Measurements from ENCODE around the gene TGFB2.

Gene TGFB2

DNA sequence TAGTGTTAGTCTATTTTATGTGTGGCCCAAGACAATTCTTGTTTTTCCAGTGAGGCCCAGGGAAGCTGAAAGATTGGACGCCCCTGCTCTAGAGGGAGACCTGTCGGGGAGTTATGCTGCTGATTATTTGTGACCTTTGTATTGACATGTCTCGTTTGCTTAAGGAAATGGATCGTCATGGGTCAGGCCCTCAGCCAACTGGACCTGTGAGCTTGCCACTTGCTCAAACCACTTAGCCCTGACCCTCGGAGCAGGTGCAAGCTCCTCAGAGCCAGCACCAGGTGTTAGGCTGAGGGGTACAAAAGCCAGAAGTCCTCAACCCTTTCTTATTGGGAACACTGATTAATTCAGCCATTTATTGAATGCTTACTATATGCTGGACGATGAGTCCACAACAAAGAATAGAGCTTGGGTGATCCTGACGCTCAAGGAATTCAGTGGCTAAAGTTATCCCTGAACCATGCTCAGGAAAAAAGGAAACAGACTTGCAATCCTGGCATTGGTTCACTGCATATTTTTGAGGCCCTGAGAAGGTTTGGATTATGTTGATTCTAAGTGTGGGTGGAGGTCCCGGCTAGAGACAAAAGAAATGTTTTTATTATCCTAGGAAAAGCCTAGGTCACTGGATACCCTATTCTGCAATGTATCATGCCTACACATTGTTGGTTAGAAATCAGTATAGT lies 19.0 kb downstream of the TGFB2 start:
- no peak for DNase-seq

DNA sequence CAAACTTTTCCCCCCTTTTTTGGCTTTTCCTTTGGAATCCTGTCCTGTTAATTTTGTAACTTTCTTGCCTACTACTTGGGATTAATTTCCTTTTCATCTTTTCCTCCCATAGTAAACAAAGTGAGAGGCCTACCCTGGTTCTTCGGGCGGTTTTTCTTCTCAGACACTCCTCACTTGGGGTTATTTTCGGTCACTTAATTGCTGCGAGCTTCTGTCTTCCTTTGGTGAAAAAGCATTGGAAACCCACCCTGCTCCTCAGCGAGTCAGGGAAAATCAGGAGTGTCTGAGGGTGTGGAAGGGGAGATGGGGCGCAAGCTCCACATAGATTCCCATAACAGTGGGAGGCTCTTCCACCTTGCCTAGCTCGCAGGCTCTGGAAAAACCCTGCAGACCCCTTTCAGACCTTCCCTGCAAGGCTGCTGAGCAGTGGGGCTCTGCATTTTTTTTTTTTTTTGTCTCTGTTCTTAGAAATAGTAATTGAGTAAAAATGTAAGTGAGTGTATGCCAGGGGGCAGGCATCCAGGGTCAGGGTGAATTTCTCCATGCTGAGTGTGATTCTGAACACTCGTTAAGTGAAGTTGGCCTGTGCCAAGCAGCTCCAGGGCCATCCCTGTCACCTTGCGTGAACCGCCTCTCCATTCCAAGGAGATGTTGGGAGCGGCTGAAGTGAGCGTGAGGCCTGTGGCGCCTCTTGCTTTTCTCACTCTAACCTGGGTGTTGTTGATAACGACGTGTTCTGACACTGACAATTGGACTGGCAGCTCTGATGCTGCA lies 20.3 kb downstream of the TGFB2 start:
- no peak for DNase-seq

- DNase-seq: no peak
These were observed 21.4 kb downstream of the TGFB2 start for GRCh38 chr1:218366322-218367052.

- no peak for DNase-seq
These were observed 22.0 kb downstream of the TGFB2 start for GRCh38 chr1:218367118-218367517.

- no peak for DNase-seq
These were observed 23.6 kb downstream of the TGFB2 start for GRCh38 chr1:218368686-218369085.

DNA sequence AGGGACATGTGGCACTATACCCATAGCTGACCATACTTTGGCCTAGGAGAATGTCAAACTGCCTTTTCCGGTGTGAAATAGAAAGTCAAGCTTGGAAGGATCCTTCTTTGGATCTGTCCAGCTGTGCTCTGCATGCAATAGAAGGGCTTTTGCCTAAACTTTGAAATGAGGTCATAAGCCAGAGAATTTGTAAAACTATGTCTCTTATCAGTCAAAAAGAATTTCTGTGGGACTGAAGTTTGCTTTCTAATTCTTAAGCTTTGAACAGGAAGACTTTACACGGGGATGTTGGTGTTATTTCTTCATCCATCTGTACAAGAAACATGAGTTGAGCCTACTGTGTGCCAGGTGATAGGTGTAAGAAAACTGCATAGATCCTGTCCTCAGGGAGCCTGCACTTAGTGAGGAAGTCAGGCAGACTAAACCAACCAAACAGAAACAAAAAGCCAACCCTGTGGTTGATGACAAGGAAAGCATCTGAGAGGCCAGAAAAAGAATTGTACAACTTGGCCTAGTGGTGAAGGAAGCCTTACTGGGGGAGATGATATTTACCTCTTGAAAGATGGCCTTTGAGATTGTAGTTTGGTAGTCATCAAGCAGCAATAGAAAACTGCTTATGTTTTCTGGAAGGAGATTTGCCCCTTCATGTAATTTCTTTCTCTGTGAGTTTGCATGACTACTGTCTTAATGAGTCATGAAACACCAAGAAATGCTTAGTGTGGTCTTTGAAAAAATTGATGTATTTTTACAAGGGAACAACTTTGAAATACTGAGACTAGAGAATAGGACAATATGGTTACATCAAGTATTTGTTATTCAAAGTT lies 24.8 kb downstream of the TGFB2 start:
- no peak for DNase-seq

GRCh38 chr1:218371927-218372672 lies 27.0 kb downstream of the TGFB2 start:
- DNase-seq: no peak

DNA sequence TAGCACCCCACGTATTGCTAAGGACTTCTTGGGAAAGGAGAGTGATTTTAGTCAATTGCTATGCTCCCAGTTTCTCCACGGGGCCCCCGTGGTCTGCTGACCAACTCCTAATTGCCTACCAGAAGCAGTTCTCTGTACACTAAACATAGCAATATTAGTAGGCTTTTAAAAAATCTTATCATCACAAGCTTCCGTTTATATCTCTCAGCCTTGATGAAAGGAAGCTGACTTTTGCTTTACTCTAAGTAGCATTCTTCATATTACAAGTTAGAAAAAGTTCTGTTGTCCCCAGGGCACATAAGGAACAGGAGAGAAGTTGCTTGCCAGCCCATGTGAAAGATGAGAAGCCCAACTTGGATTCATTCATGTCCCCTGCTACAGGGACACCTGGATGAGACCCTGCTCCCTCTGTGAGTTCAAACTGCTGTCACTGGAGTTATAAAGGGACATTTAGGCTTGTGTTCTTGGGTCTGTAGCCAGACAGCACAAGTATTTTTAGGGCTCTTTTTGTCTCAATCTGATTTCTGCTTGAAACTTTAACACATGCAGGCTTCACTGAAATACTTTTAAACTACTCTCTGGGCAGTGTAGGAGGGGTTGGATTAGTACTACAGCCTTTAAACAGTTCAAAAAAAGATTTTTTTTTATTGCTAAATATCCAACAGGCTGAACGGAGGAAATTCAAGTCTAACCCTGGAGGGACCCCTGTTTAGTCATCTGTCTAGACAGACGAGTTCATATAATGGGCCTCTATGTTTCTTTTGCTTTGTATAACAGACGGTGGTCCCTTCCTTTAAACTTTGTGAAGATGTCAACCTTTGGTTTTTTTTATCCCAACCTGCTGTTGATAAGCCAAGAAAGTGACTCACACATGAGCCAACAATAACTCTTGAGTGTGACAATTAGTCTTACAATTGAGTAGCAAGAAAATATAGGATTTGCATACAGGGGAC lies 29.5 kb downstream of the TGFB2 start:
- no peak for DNase-seq

- no peak for DNase-seq
These were observed 31.6 kb downstream of the TGFB2 start for GRCh38 chr1:218376722-218377121.

DNA sequence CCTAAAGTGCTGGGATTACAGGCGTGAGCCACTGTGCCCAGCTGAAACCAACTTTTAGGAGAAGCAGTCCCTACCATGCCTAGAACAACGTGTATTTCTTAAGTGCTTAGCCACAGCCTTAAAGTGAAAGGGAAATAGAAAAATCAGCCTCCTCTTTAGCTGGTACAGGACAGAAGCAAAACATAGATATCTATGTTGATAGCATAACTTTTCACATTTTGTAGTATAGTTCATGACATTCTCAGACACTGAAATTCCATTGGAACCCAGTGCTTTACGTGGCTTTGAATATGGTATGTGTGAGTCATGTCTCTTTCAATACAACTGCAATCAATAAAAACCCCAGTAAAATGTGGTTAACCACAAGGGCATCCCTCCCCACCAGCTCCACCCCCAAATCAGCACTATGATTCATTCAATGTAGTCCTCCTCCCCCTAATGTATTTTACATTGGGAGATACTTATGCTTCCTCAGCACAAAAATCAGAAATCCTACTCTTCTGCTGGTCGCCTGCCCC lies 32.1 kb downstream of the TGFB2 start:
- DNase-seq: peak; percentile 75

- DNase-seq: no peak
These were observed 35.2 kb downstream of the TGFB2 start for GRCh38 chr1:218380125-218380977.

- DNase-seq: no peak
These were observed 37.1 kb downstream of the TGFB2 start for GRCh38 chr1:218382261-218382660.

DNA sequence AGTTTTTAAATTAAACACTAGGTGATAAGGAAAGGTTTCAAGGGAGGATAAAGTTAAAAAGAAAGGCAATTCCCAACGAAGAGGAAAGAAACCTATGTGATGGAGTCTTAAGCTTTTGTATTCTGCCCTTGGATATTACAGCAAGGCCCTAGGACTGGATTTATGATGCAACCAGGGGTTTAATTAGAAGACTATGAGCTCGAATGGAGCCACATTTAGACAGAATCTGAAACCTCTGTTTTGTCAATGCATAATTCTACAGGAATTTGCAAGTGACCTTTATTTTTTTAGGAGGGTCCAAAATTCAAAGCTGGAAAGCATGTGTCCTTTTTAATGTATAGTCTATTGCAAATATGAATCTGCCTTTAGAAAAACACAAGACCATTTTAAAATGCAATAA lies 37.9 kb downstream of the TGFB2 start:
- DNase-seq: no peak

DNA sequence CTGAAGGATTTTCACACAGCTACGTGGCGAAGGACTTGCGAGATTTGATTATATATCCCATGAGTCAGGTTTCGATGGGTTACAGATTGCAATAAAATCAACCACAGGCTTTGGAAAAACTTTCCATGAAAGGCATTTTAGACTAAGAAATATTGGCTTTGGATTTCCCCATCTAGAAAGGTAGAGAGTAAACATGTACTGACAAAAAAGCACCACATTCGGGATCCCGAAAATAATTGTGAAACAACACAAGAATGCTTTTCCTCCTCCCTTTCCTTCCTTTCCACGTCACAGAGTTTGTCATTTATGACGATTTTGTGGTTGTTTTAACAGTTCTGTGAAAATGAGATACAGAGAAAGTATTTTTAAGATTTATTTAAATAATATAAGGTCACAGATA lies 38.5 kb downstream of the TGFB2 start:
- DNase-seq: no peak

- no peak for DNase-seq
These were observed 39.5 kb downstream of the TGFB2 start for GRCh38 chr1:218384581-218384993.

DNA sequence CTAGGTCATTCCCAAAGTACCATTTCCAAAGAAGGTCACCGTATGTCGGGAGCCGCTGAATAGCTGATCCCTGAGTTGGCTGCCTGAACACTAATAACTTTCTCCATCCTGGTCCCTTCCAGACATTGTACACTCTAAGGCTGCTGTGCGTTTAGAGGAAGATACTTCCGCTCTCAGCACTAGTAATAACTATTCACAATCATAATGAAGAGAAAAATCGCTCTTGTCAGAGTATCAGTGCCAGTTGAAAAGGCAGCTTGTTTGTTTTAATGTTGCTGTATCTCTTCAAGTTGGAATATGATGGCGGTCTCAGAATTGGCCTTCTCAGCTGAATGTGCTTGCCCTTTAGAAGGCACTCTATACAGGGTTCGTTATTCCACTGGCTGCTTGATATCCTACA lies 43.5 kb downstream of the TGFB2 start:
- no peak for DNase-seq

GRCh38 chr1:218390618-218391017 lies 45.5 kb downstream of the TGFB2 start:
- DNase-seq: no peak

DNA sequence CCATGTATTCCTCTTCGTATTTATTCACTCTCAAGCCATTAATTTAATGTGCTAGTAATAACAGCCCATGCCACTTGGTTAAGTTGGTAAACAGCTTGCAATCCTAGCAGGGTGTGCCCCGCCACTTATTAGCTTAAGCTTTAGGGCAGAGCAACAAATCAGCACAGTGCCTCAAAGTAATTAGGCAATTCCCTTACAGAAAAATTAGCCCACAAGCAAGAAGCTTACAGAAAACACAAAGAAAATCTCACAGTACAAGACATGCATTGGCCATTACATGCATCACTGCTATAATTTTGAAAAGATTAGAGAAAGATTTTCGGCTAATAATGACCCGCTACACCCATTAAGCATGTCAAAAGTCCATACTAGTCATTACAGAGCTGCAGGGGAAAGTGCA lies 47.6 kb downstream of the TGFB2 start:
- no peak for DNase-seq

GRCh38 chr1:218394416-218394815 lies 49.3 kb downstream of the TGFB2 start:
- DNase-seq: no peak

DNA sequence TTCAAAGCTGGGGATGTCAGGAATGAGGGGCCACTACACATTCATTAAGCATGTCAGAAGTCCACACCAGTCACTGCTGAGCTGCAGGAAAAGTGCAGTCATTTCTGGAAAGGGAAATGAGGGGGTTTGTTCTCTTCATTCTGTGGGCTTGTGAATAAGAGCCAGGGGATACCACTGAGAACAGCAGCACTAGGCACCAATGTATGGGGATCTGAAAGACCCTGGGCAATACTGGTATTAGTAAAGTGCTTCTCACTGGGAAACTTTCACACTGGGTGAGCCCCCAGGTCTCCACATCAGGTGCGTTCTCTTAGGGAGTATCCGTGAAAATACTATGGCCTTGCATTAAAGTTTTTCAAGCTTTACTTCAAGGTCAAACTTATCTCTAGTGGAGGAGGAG lies 49.9 kb downstream of the TGFB2 start:
- DNase-seq: no peak
